NOMO-1 (cell line): ENCODE data around the gene PIAS4.
"Not testable (repeated sequence)": the region's sequence is repeated elsewhere in the genome, so short reads cannot be mapped to it uniquely, and the experiment has no call there.

Source experiments
- DNase-seq, 2 experiments: peaks; one replicate each; lab custom pipeline; 2025; ENCODE audit not compliant: unreplicated experiment in 2 of 2; lab: John Stamatoyannopoulos, UW

Gene PIAS4

GRCh38 chr19:4007021-4007835 lies at the start of gene PIAS4:
TSS of gene PIAS4 (plus strand) at chr19:4007736. CDS start at chr19:4007761, 25 bp downstream.
- peak; percentile 86 to 95 for DNase-seq

DNA sequence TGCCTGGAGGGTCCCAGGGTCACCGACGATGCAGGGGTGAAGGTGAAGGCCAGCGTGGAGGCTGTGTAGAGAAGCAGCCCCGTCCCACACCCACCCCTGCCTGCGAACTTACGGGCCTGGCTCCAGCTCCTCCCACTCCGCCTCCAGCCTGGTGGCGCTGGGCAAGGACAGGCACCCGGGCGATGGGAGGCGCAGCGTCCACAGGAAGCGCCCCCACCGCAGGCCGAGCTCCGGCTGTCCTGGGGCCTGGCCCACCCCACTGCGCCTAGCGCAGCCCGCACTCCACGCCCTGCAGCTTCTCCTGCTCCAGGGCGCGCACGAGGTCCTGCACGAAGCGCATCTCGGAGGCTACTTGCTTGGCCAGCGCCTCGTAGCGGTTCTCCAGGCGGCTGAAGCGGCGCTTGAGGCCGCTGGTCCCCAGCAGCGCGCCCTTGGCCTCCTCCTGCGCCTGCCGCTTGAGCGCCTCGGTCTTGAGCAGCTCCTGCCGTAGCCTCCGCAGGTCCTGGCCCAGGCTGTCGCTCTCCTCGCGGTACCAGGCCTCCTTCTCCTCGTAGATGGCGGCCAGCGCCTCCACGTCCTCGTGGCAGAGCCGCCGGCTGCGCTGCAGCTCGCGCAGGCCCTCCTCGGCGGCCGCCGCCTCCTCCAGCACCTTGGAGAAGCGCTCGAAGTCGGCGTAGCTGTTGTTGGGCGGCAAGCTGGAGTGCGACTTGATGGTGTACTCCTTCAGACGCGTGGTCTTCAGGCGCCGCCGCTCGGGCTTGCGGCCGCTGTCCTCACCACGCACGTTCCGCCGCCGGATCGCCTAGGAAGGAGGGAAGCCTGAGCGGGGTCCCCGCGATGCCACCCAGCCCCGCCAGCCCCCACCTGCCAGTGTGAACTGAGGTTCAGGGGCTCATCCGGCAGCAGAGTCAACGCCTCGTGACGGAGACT lies 48.4 kb upstream of the PIAS4 start:
- DNase-seq, result no peak

DNA sequence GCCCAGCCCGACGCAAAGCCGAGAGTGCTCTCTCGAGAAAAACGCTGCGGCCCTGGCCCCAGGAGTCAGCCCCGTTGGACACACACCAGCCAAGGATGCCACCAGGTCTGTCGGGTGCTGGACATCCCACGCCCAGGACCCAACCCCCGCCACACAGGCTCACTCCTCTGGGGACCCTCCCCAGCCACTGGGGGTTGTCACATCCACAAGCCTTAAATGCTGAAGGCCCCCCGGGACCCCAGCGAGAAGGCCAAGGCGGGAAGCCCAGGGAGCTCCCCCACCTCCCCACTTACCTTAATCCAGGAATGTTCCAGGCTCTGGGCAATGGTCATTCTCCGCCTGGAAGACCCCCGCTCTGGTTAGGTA lies 47.8 kb upstream of the PIAS4 start:
- DNase-seq, result no peak

- DNase-seq, result no peak
Observed at GRCh38 chr19:3961007-3961406, 46.5 kb upstream of the PIAS4 start.

GRCh38 chr19:3963458-3964255 lies 43.9 kb upstream of the PIAS4 start:
- DNase-seq, result no peak

GRCh38 chr19:3964256-3965194 lies 43.0 kb upstream of the PIAS4 start:
- DNase-seq, result no peak

DNA sequence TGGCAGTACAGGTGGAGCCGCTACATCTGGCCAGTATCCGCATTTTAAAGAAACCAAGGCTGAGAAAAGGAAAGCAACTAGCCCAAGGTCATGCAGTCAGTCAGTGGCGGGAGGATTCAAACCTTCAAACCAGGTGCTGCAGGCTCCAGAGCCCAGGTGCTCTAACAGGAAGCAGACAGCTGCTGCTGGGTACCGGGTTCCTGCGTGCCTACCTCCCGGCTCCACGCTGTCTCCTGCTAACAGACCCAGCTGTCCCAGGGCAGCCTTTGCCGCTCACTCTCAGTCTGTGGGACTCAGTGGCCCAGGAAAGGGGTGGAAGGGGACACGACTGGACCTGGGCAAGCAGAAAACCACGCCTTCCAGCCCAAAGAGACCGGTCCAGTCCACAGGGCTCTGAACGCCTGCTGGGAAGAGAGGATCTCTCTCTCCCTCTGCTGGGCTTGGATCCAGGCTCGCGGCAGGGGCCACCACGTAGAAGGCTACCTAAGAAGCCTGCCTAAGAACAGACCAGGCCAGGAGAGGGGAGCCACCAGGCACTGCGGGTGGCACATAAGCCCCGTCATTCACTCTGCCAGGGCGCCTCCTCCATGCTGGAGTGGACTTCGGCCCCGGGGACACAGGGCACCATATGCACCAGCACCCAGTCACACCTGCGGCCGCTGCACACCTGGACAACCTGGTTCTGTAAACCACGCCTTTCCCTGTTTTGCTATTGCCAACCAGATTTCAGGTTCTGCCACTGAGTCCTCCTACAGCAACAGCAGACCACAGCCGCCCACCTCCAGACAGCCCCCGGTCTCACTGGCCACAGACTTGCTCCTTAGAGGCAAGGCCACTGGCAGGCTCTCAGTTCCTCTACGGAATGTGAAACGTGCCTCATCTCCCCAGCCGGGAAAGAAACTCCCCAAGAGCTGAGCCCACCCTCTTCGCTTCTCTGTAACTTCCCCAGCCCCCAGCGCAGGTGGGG lies 41.2 kb upstream of the PIAS4 start:
- DNase-seq, result no peak

- not testable (repeated sequence) for DNase-seq
Observed at GRCh38 chr19:3967983-3968382, 39.6 kb upstream of the PIAS4 start.

GRCh38 chr19:3968556-3969434 lies 38.7 kb upstream of the PIAS4 start:
- DNase-seq, result no peak

DNA sequence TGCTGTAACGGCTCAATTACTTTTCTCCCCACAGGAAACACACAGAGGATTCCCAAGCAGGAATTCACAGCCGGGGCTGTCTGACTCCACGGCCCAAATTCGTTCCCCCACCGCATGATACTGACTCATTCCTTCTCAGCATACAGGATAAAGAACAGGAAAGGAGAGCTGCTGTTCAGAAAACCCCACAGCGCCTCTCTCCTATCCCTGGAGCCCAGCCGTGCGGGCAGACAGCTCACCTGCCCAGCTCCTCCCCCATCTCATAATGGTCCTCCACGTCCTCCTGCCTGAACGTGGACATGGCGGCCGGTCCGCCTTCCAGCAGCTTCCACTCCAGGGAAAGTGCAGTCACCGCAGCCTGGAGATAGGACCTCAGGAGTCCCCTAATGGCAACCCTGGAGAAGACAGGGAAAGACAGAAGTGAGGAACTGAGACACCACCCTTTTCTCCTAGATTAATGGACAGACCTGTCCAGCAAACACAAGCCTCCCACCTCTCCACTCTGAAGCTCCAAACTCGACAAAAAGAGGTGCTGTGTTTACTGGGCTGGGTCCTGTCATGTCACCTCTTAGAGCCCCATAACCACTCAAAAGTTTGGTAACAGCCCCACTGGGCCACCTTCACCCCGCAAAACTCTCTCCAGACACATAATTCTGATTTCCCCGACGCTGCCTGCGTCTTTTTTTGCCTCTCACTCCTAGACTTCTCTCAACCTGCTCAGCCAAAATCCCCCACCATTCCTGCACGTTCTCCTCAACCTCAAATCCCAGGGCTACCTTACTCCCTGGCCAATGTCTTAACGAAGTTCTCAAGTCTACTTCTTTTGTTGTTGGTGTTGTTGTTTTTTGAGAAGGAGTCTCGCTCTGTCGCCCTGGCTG lies 37.9 kb upstream of the PIAS4 start:
- no peak for DNase-seq

DNA sequence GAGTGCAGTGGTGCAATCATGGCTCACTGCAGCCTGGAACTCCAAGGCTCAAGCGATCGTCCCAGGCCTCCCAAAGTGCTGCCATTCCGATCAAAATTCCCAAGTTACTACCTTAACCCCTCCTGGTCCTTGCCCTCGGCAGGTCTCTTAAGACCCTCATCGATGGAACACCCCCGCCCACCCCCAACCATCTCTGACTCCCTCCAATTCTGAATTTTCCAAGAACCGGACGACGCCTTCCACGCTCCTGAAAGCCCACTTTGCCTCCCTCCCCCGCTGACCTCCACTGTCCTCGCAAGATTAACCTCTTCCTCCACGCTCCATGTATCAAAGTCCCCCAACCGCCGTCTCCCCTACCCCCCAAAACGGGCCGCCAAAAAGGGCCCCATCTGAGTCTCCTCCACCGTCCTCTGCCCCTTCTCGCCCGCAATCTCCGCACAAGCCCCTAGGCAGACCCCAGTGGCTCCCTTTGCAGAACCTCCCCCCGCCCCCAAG lies 37.2 kb upstream of the PIAS4 start:
- no peak for DNase-seq

- DNase-seq, result peak; percentile 97 to 98
Observed at GRCh38 chr19:3970808-3971598, 36.5 kb upstream of the PIAS4 start, which contains the start of gene DAPK3. TSS of gene DAPK3 (minus strand) at chr19:3971099. CDS start at chr19:3969735, 1,364 bp downstream.

DNA sequence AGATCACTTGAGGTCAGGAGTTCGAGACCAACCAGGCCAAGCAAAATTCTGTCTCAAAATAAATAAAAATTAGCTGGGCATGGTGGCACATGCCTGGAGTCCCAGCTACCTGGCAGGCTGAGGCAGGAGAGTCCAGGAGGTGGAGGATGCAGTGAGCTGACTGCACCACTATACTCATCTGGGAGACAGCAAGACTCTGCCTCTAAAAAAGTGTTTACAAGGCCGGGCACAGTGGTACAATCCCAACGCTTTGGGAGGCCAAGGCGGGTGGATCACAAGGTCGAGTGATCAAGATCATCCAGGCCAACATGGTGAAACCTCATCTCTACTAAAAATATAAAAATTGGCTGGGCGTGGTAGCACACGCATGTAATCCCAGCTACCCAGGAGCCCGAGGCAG lies 32.4 kb upstream of the PIAS4 start:
- DNase-seq, result no peak

DNA sequence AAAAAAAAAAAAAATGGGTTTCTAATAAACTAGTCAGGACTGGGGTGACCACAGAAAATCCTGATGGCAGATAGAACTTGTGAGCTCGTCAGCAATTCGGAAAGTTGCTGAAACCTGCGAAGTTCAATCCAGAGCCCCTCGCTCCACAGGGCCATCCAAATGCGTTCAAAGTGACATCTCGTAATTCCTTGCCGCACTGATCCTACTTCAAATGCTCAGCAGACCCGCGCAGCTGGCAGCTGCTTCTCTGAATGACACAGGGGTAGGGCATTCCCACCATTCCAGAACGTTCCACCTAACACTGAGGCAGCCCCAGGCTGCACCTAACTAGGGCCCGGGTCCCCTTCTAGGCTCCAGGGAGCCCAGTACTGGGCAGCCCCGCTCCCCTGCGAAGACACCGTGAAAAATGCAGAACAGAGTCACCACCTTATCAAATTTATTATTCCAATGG lies 31.9 kb upstream of the PIAS4 start:
- DNase-seq, result no peak

DNA sequence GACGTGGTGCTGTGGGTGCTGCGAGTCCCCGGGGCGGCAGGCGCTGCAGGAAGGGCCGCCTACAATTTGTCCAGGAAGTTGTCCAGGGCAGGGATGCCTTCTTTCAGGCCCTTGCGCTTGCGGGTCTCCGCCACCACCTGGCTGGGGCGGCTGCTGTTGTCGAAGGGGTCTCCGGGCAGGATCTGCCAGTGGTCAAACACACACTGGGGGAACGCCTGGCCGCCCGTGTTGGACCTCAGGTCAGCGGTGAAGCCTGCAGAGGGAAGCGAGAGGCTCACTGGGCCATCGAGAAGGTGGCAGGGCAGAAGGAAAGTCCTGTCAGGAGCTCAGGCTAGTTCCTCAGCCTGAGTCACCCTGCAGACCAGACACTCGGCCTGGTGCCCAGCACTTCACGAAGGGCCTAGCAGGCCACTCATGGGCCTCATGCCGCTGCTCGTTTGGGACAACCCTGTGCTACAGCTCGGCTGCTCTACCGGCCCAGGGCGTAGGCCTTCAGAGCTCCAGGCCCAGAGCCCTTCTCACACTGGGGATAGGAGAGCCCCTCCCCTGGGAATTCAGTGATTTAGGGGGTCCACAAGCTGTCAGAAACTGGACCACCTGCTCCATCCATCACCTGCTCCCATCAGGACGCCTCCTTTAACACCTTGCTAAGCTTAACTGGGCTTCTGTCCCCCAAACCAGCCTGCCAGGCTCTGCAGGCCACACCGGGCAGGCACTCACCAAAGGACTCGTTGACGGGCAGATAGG lies 30.9 kb upstream of the PIAS4 start:
- no peak for DNase-seq
